H1 (cell line): ENCODE data around the gene NPTX1. TPM values are rescaled to one million over a fixed set of nuclear protein-coding genes. Genes with fewer than 3 reads are reported as not detected.

Experiments used
- CTCF ChIA-PET: fragments of 300-600 bp; sonication (Branson Sonifier 250); formaldehyde crosslinking; loops from one replicate; lab custom pipeline; 2021; ENCODE audit not compliant: partially characterized antibody; lab: Charles Lee
- POLR2A ChIA-PET: fragments of 300-600 bp; sonication (Branson Sonifier 250); formaldehyde crosslinking; loops from one replicate; lab custom pipeline; 2021; ENCODE audit warnings: inconsistent platforms; ENCODE audit not compliant: partially characterized antibody; lab: Charles Lee
- DNase-seq, 2 experiments: peaks; one replicate each; pipeline versions ENCODE4 v3.0.0 to v3.0.0-alpha.2; 2010 to 2022; ENCODE audit warnings: low spot score in 2 of 2, low read depth in 1 of 2, mixed read lengths in 1 of 2
- FAIRE-seq: peaks from 2 replicates; lab custom pipeline; 2011; peaks lifted over from hg19 to GRCh38; lab: Jason Lieb, UNC
- H2AFZ ChIP-seq: 2 replicates; pipeline ENCODE4 v1.8.1; 2012; ENCODE audit warnings: low read length, inconsistent platforms
- H2AK5ac ChIP-seq: 2 replicates; pipeline ENCODE4 v1.6.1; 2013; ENCODE audit warnings: low read depth, low read length
- H2BK120ac ChIP-seq: replicated peaks from 2 replicates; pipeline ENCODE3; 2013; ENCODE audit warnings: low read depth, low read length, inconsistent platforms
- H2BK12ac ChIP-seq: 2 replicates; pipeline ENCODE4 v1.6.1; 2013; ENCODE audit warnings: low read depth, low read length
- H2BK15ac ChIP-seq: 2 replicates; pipeline ENCODE4 v1.6.1; 2013; ENCODE audit warnings: low read length
- H2BK20ac ChIP-seq: 2 replicates; pipeline ENCODE4 v1.6.1; 2013; ENCODE audit warnings: low read length
- H2BK5ac ChIP-seq: 2 replicates; pipeline ENCODE4 v1.6.1; 2013; ENCODE audit warnings: low read depth, low read length
- H3K14ac ChIP-seq: 2 replicates; pipeline ENCODE4 v1.6.1; 2013; ENCODE audit warnings: inconsistent platforms; ENCODE audit not compliant: insufficient read length
- H3K18ac ChIP-seq: 2 replicates; pipeline ENCODE4 v1.6.1; 2013; ENCODE audit warnings: low read length; ENCODE audit errors: extremely low read depth
- H3K23ac ChIP-seq: 2 replicates; pipeline ENCODE4 v1.6.1; 2013; ENCODE audit warnings: inconsistent platforms; ENCODE audit not compliant: insufficient read length
- H3K23me2 ChIP-seq: 2 replicates; pipeline ENCODE4 v1.6.1; 2013; ENCODE audit warnings: low read depth, low read length
- H3K27ac ChIP-seq: 2 replicates; pipeline ENCODE4 v1.6.1; 2011; ENCODE audit warnings: low read depth, low read length, inconsistent platforms
- H3K27me3 ChIP-seq, 4 experiments: replicated peaks in 1 of 4; 1 replicate in 1 of 4; 2 replicates in 3 of 4; pipeline versions ENCODE4 v1.6.1 to v1.8.1; 2011 to 2013; ENCODE audit warnings: low read length in 3 of 4, mild to moderate bottlenecking in 3 of 4, inconsistent platforms in 2 of 4, mixed read lengths in 2 of 4, moderate library complexity in 1 of 4; ENCODE audit not compliant: control insufficient read depth in 3 of 4, insufficient read depth in 3 of 4; ENCODE audit errors: extremely low read depth in 1 of 4
- H3K36me3 ChIP-seq, 4 experiments: 2 replicates each; pipeline versions ENCODE4 v1.6.1 to v1.8.1; 2011 to 2013; ENCODE audit warnings: mild to moderate bottlenecking in 4 of 4, low read length in 3 of 4, moderate library complexity in 2 of 4, control low read depth in 1 of 4, inconsistent platforms in 1 of 4; ENCODE audit not compliant: insufficient read depth in 4 of 4, control insufficient read depth in 2 of 4
- H3K4ac ChIP-seq: replicated peaks from 2 replicates; pipeline ENCODE3; 2013; ENCODE audit warnings: low read length, low read depth, mixed read lengths, inconsistent platforms; ENCODE audit not compliant: insufficient read length
- H3K4me1 ChIP-seq, 4 experiments: replicated peaks in 1 of 4; 1 replicate in 1 of 4; 2 replicates in 3 of 4; pipeline versions ENCODE4 v1.6.1 to v1.8.1; 2011 to 2013; ENCODE audit warnings: low read length in 3 of 4, inconsistent platforms in 2 of 4, mixed read lengths in 1 of 4; ENCODE audit not compliant: insufficient read depth in 4 of 4, control insufficient read depth in 3 of 4
- H3K4me2 ChIP-seq, 2 experiments: 2 replicates each; pipeline versions ENCODE4 v1.6.1 to v1.8.1; 2011 to 2013; ENCODE audit warnings: low read depth in 2 of 2, low read length in 2 of 2, control low read depth in 1 of 2, inconsistent platforms in 1 of 2, mild to moderate bottlenecking in 1 of 2; ENCODE audit not compliant: insufficient read depth in 1 of 2
- H3K4me3 ChIP-seq, 4 experiments: fragments of 200-600, 300-600 bp in 1 of 4; sonication (generic), shearing (Covaris generic), sonication (Bioruptor Twin) in 1 of 4; 2 replicates each; pipeline versions ENCODE4 v1.5.1 to v1.8.1; 2011 to 2016; ENCODE audit warnings: low read length in 4 of 4, low read depth in 3 of 4, control low read depth in 2 of 4, inconsistent platforms in 2 of 4, mild to moderate bottlenecking in 2 of 4, mixed read lengths in 1 of 4, moderate library complexity in 1 of 4; ENCODE audit not compliant: insufficient read depth in 2 of 4; ENCODE audit errors: extremely low read depth in 1 of 4
- H3K56ac ChIP-seq: replicated peaks from 2 replicates; pipeline ENCODE3; 2013; ENCODE audit warnings: low read depth, mild to moderate bottlenecking, mixed read lengths, low read length, inconsistent platforms; ENCODE audit not compliant: insufficient read length
- H3K79me1 ChIP-seq: 2 replicates; pipeline ENCODE4 v1.6.1; 2013; ENCODE audit warnings: low read depth, low read length, control low read depth
- H3K79me2 ChIP-seq, 2 experiments: 2 replicates each; pipeline versions ENCODE4 v1.6.1 to v1.8.1; 2012 to 2013; ENCODE audit warnings: low read length in 2 of 2, mild to moderate bottlenecking in 2 of 2, inconsistent platforms in 1 of 2; ENCODE audit not compliant: insufficient read depth in 2 of 2, control insufficient read depth in 1 of 2
- H3K9ac ChIP-seq, 4 experiments: replicated peaks in 1 of 4; 1 replicate in 1 of 4; 2 replicates in 3 of 4; pipeline versions ENCODE4 v1.6.1 to v1.8.1; 2011 to 2013; ENCODE audit warnings: low read depth in 3 of 4, low read length in 3 of 4, control low read depth in 2 of 4, mild to moderate bottlenecking in 2 of 4, moderate library complexity in 2 of 4, inconsistent platforms in 1 of 4; ENCODE audit errors: extremely low read depth in 1 of 4
- H3K9me3 ChIP-seq, 2 experiments: 2 replicates each; pipeline versions ENCODE4 v1.6.1 to v1.8.1; 2012 to 2013; ENCODE audit warnings: mild to moderate bottlenecking in 2 of 2, moderate library complexity in 2 of 2, control low read depth in 1 of 2, inconsistent platforms in 1 of 2, low read depth in 1 of 2, low read length in 1 of 2, mixed read lengths in 1 of 2; ENCODE audit not compliant: insufficient read depth in 2 of 2
- H4K20me1 ChIP-seq, 2 experiments: replicated peaks in 1 of 2; 2 replicates each; pipeline versions ENCODE3 to v1.8.1; 2011 to 2013; ENCODE audit warnings: inconsistent platforms in 2 of 2, low read length in 2 of 2, mild to moderate bottlenecking in 1 of 2; ENCODE audit not compliant: insufficient read depth in 2 of 2, control insufficient read depth in 1 of 2
- H4K5ac ChIP-seq: 2 replicates; pipeline ENCODE4 v1.6.1; 2013; ENCODE audit warnings: low read length, low read depth, mixed read lengths, inconsistent platforms; ENCODE audit not compliant: insufficient read length
- H4K8ac ChIP-seq: 2 replicates; pipeline ENCODE4 v1.8.0; 2013; ENCODE audit warnings: mild to moderate bottlenecking, moderate library complexity, low read length, inconsistent platforms; ENCODE audit not compliant: insufficient read depth; ENCODE audit errors: extremely low read depth
- H4K91ac ChIP-seq: replicated peaks from 2 replicates; pipeline ENCODE3; 2013; ENCODE audit warnings: low read length, mixed read lengths, inconsistent platforms; ENCODE audit not compliant: insufficient read length
- SIX5 ChIP-seq: IDR thresholded peaks from 2 replicates; pipeline ENCODE4 v1.6.1; 2011; ENCODE audit warnings: mild to moderate bottlenecking, low read depth, low read length
- TAF1 ChIP-seq: IDR thresholded peaks from 2 replicates; pipeline ENCODE4 v1.6.1; 2011; ENCODE audit warnings: mild to moderate bottlenecking, low read depth, low read length
- WGBS, 2 experiments: shearing (Covaris generic) in 1 of 2; methylation state at CpG; one replicate each; pipeline versions ENCODE4 v1.1.6 to v1.1.7; 2013 to 2015; ENCODE audit warnings: low lambda C conversion rate in 2 of 2, mixed read lengths in 2 of 2, inconsistent platforms in 1 of 2, low coverage in 1 of 2, missing lambda C conversion rate in 1 of 2; ENCODE audit not compliant: insufficient replicate concordance in 2 of 2, insufficient coverage in 1 of 2, insufficient read length in 1 of 2; ENCODE audit errors: extremely low coverage in 1 of 2, missing lambda C conversion rate in 1 of 2; 5-methylcytosine and 5-hydroxymethylcytosine counted together
- polyA plus RNA-seq, 7 experiments: library from polyadenylated mRNA; depleted of rRNA in 3 of 7; stranded (reverse) in 5 of 7; unstranded in 2 of 7; fragments of >200 nt in 5 of 7; fragments of 200-250 nt in 2 of 7; gene quantifications; 1 replicate in 5 of 7; 2 replicates in 1 of 7; 4 replicates in 1 of 7; pipeline versions ENCODE4 v1.2.1 to v1.2.3, GENCODE V29; 2011 to 2013; ENCODE audit warnings: missing spikeins in 2 of 7, mixed read lengths in 2 of 7
- total RNA-seq: library from RNA; stranded (reverse); fragmentation: NEBNext Ultra II Directional; extraction: Animal tissue kit (Norgen Biotek cat#: 25700); gene quantifications from 2 replicates; pipeline ENCODE4 v1.2.1, GENCODE V29; 2021

Gene NPTX1
- total and polyA plus RNA-seq, 2 of the 8 experiments (the other 6 are each of a cell fraction or from before 2014, with no cell fraction given) = 12.0 to 17.9 TPM

GRCh38 chr17:80519091-80519781, 42.8 kb upstream of the NPTX1 start:
- Histone ChIP-seq H3K14ac (no peak overlapping the region), H4K91ac (no peak overlapping the region), H2BK12ac (no peak overlapping the region), H3K4me1 (peaks cover 0 to 3% (median under 1%) of the 10 kb centered on the region in 4 experiments; a peak in 2 of 7 replicates), H2BK20ac (no peak overlapping the region), H2BK120ac (no peak overlapping the region), H2AK5ac (no peak overlapping the region), H2BK5ac (no peak overlapping the region), H3K56ac (no peak overlapping the region), H4K5ac (no peak overlapping the region), H2AFZ (no peak overlapping the region), H3K27me3 (peaks cover 0 to 2% (median 0%) of the 10 kb centered on the region in 4 experiments; a peak in 2 of 7 replicates), H3K79me2 (no peaks in the 10 kb centered on the region), H3K4me2 (no peak overlapping the region), H3K27ac (no peak overlapping the region), H3K23ac (no peak overlapping the region), H2BK15ac (no peak overlapping the region), H4K8ac (no peak overlapping the region), H3K23me2 (peaks cover 5% of the 10 kb centered on the region; the same call in 1 of the 2 replicates), H3K79me1 (no peaks in the 10 kb centered on the region), H4K20me1 (peaks cover 0 to 2% of the 10 kb centered on the region in 2 experiments), H3K36me3 (no peaks in the 10 kb centered on the region), H3K9me3 (0 out of 4 replicates have a peak, but pooled peaks cover 0 to 2% of the 10 kb centered on the region in 2 experiments), H3K4ac (no peak overlapping the region), H3K18ac (no peak overlapping the region), H3K4me3 (no peak overlapping the region), H3K9ac (no peak overlapping the region)
- POLR2A ChIA-PET = no interaction called here
- FAIRE-seq = no peak
- CTCF ChIA-PET = interaction anchor here (0.8 to 4.2 kb wide), 6 partner anchors 10 to 382 kb away, joined by 3 to 16 read pairs (median 3); no protein-coding TSS in a partner anchor
- 82% methylated on average over 7 of the region's 7 CpGs; no CpG with 5 or more reads in 1 of the 2 experiments for WGBS, 2 experiments
- DNase-seq = no peak
- TF ChIP-seq TAF1 (no peak), SIX5 (no peak)
